Panc1 (cell line): ENCODE data around the gene SMOC2. TPM values are rescaled to one million over a fixed set of nuclear protein-coding genes. Genes with fewer than 3 reads are reported as not detected.

Experiments
- ATAC-seq: fragments of 200-7000 bp; cut with Tn5 transposase; 2 replicates; pipeline ENCODE4 v1.9.1; 2020; ENCODE audit warnings: mild to moderate bottlenecking, moderate library complexity
- BruUV-seq: library from RNA; stranded (reverse); fragments of 400-500 nt; replicated peaks from 2 replicates; lab custom pipeline; 2021; lab: Mats Ljungman, UMichigan
- CTCF ChIA-PET: fragments of 300-600 bp; sonication (Branson Sonifier 250); formaldehyde crosslinking; loops from one replicate; lab custom pipeline; 2022; ENCODE audit warnings: antibody characterized with exemption; lab: Charles Lee
- POLR2A ChIA-PET: fragments of 300-600 bp; sonication (Branson Sonifier 250); formaldehyde crosslinking; loops from one replicate; lab custom pipeline; 2022; ENCODE audit warnings: antibody characterized with exemption; lab: Charles Lee
- DNase-seq: peaks from one replicate; pipeline ENCODE4 v3.0.0-alpha.2; 2010; ENCODE audit warnings: low read depth, low spot score
- H3K27ac ChIP-seq: 2 replicates; pipeline ENCODE4 v1.5.1; 2011; ENCODE audit warnings: mild to moderate bottlenecking, low read length, inconsistent platforms
- H3K27me3 ChIP-seq: fragments of 200-500 bp; sonication (Bioruptor generic); 2 replicates; pipeline ENCODE4 v1.6.0; 2014; ENCODE audit warnings: low read length, inconsistent platforms; ENCODE audit not compliant: control insufficient read depth, insufficient read depth
- H3K36me3 ChIP-seq: fragments of 200-500 bp; sonication (Bioruptor generic); 2 replicates; pipeline ENCODE4 v1.5.1; 2014; ENCODE audit warnings: inconsistent platforms, mild to moderate bottlenecking, low read length, moderate library complexity; ENCODE audit not compliant: control insufficient read depth, insufficient read depth
- H3K4me1 ChIP-seq: 2 replicates; pipeline ENCODE4 v1.5.1; 2011; ENCODE audit warnings: inconsistent platforms, mild to moderate bottlenecking, low read length, moderate library complexity; ENCODE audit not compliant: control insufficient read depth, insufficient read depth
- H3K4me3 ChIP-seq, 2 experiments: 2 replicates each; pipeline ENCODE4 v1.5.1; 2011 to 2012; ENCODE audit warnings: low read depth in 2 of 2, low read length in 2 of 2, mild to moderate bottlenecking in 2 of 2, inconsistent platforms in 1 of 2, moderate library complexity in 1 of 2
- H3K9me3 ChIP-seq: fragments of 200-500 bp; sonication (Bioruptor generic); 2 replicates; pipeline ENCODE4 v1.5.1; 2014; ENCODE audit warnings: low read depth, mild to moderate bottlenecking, inconsistent platforms, low read length, moderate library complexity; ENCODE audit not compliant: control insufficient read depth, insufficient read depth
- POLR2AphosphoS5 ChIP-seq: IDR thresholded peaks from 2 replicates; pipeline ENCODE4 v1.6.1; 2012; ENCODE audit warnings: mild to moderate bottlenecking, low read depth, low read length, moderate library complexity
- SIN3A ChIP-seq: IDR thresholded peaks from 2 replicates; pipeline ENCODE4 v1.6.1; 2012; ENCODE audit warnings: low read depth, mild to moderate bottlenecking, low read length, moderate library complexity, borderline replicate concordance; ENCODE audit not compliant: insufficient read depth
- TCF7L2 ChIP-seq: IDR thresholded peaks from 2 replicates; pipeline ENCODE4 v1.6.1; 2011; ENCODE audit warnings: mild to moderate bottlenecking, low read depth, low read length, inconsistent platforms
- in situ Hi-C: cut with HindIII; loops from 2 replicates; pipeline ENCODE4 v1.10.0; 2016; ENCODE audit warnings: low sequenced_read_pairs, low pct_unique_long_range_greater_than_20kb
- intact Hi-C: fragments of 100-400 bp; cut with micrococcal nuclease; formaldehyde crosslinking; loops from one replicate; pipeline ENCODE4 v1.10.0; 2022; ENCODE audit not compliant: unreplicated experiment
- total RNA-seq: library from RNA; stranded (reverse); gene quantifications from one replicate; pipeline ENCODE4 v1.2.1, GENCODE V29; 2021; ENCODE audit not compliant: unreplicated experiment
- TF ChIP-seq, protein P1 (sequence below), 2 experiments: IDR thresholded peaks; 2 replicates each; pipeline ENCODE4 v1.6.1; 2011 to 2012; ENCODE audit warnings: low read depth in 2 of 2, control low read depth in 1 of 2, low read length in 1 of 2, mild to moderate bottlenecking in 1 of 2, moderate library complexity in 1 of 2; ENCODE audit not compliant: insufficient read depth in 1 of 2
- TF ChIP-seq, protein P2 (sequence below): fragments of 450-650 bp; IDR thresholded peaks from 2 replicates; pipeline ENCODE4 v1.5.1; 2017; ENCODE audit warnings: mild to moderate bottlenecking

Gene SMOC2
- total RNA-seq, 1 experiment from 2014 or later: 0.13 TPM

DNA sequence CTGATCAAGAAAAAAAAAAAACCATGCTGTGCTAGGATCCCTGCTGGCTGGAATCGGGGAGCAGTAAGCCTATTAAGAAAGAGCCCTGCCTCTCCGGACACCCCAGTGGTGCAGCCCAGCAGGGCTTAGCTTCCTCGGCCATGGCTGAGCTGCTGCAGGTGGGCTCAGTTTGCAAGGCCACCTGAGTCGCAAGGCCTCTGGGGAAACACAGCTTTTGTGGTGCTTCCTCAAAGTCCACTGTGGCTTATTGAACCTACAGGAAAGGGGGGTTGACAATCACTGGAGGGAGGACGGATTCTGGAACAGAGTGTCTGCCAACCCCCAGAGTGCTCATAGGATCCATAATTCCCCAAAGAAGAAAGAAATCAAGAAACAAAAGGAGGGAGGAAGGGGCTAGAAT lies 240.8 kb downstream of the SMOC2 start:
- Histone ChIP-seq H3K27ac (no peak overlapping the region), H3K4me1 (no peaks in the 10 kb centered on the region), H3K27me3 (peaks cover 14% of the 10 kb centered on the region), H3K9me3 (no peaks in the 10 kb centered on the region), H3K36me3 (no peaks in the 10 kb centered on the region), H3K4me3 (no peak overlapping the region)
- intact Hi-C loops: no loop called here
- no TSS peak for BruUV-seq
- DNase-seq (no peak), ATAC-seq (no peak)
- TF ChIP-seq SIN3A (no peak), POLR2AphosphoS5 (no peak), TCF7L2 (no peak)
- TF ChIP-seq, protein P1, sequence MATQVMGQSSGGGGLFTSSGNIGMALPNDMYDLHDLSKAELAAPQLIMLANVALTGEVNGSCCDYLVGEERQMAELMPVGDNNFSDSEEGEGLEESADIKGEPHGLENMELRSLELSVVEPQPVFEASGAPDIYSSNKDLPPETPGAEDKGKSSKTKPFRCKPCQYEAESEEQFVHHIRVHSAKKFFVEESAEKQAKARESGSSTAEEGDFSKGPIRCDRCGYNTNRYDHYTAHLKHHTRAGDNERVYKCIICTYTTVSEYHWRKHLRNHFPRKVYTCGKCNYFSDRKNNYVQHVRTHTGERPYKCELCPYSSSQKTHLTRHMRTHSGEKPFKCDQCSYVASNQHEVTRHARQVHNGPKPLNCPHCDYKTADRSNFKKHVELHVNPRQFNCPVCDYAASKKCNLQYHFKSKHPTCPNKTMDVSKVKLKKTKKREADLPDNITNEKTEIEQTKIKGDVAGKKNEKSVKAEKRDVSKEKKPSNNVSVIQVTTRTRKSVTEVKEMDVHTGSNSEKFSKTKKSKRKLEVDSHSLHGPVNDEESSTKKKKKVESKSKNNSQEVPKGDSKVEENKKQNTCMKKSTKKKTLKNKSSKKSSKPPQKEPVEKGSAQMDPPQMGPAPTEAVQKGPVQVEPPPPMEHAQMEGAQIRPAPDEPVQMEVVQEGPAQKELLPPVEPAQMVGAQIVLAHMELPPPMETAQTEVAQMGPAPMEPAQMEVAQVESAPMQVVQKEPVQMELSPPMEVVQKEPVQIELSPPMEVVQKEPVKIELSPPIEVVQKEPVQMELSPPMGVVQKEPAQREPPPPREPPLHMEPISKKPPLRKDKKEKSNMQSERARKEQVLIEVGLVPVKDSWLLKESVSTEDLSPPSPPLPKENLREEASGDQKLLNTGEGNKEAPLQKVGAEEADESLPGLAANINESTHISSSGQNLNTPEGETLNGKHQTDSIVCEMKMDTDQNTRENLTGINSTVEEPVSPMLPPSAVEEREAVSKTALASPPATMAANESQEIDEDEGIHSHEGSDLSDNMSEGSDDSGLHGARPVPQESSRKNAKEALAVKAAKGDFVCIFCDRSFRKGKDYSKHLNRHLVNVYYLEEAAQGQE (IDR thresholded peaks at IDR 0.05; ENCODE audit: insufficient read depth in 1 of 2, low read depth in 2 of 2, low read length in 1 of 2): no peak
- TF ChIP-seq, protein P2, sequence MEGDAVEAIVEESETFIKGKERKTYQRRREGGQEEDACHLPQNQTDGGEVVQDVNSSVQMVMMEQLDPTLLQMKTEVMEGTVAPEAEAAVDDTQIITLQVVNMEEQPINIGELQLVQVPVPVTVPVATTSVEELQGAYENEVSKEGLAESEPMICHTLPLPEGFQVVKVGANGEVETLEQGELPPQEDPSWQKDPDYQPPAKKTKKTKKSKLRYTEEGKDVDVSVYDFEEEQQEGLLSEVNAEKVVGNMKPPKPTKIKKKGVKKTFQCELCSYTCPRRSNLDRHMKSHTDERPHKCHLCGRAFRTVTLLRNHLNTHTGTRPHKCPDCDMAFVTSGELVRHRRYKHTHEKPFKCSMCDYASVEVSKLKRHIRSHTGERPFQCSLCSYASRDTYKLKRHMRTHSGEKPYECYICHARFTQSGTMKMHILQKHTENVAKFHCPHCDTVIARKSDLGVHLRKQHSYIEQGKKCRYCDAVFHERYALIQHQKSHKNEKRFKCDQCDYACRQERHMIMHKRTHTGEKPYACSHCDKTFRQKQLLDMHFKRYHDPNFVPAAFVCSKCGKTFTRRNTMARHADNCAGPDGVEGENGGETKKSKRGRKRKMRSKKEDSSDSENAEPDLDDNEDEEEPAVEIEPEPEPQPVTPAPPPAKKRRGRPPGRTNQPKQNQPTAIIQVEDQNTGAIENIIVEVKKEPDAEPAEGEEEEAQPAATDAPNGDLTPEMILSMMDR: no peak
- in situ Hi-C loops: no loop called here
- ChIA-PET POLR2A (no interaction called here), CTCF (no interaction called here)

DNA sequence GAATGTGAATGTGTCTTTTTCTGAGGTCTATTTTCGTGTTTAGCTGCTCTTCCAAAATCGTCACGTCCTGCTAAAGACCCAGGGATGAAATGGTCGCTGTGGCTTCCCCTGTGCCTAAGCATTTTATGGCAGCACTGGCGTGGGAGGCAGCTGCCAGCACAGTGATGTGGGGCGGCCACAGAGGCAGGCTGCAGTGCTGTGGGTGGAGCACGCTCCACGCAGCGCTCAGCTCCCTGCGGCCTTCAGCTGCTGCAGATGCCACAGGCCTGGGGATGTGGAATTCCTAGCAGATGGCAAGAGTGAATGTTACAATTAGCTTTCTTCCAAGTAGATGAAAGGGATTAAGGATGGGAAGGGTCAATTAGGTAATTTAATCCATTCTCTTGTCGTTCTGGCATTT lies 242.6 kb downstream of the SMOC2 start:
- intact Hi-C loops (no loop called here), in situ Hi-C loops (no loop called here)
- no peak for ATAC-seq
- H3K9me3 ChIP-seq: no peaks in the 10 kb centered on the region
- DNase-seq: no peak
- no peak overlapping the region for H3K4me3 ChIP-seq
- ChIA-PET POLR2A (no interaction called here), CTCF (no interaction called here)
- H3K4me1 ChIP-seq: no peaks in the 10 kb centered on the region
- BruUV-seq: no TSS peak
- no peak overlapping the region for H3K27ac ChIP-seq
- TF ChIP-seq SIN3A (no peak), POLR2AphosphoS5 (no peak), TCF7L2 (no peak)
- TF ChIP-seq, protein P2: no peak
- TF ChIP-seq, protein P1 (IDR thresholded peaks at IDR 0.05; ENCODE audit: insufficient read depth in 1 of 2, low read depth in 2 of 2, low read length in 1 of 2): no peak
- no peaks in the 10 kb centered on the region for H3K36me3 ChIP-seq
- H3K27me3 ChIP-seq: peaks cover 32% of the 10 kb centered on the region
